Smooth muscle cell (in vitro differentiated cells): Measurements from ENCODE around the gene SEMA4A. TPM values are rescaled to one million over a fixed set of nuclear protein-coding genes. Genes with fewer than 3 reads are reported as not detected.
"Not testable (repeated sequence)": the region's sequence is repeated elsewhere in the genome, so short reads cannot be mapped to it uniquely, and the experiment has no call there.

Experiments
- DNase-seq: peaks from one replicate; lab custom pipeline; 2025; ENCODE audit not compliant: unreplicated experiment; lab: John Stamatoyannopoulos, UW
- H2AFZ ChIP-seq: fragments of 200-600 bp; sonication (generic); 2 replicates; pipeline ENCODE4 v1.6.0; 2016; ENCODE audit warnings: antibody characterized with exemption, low read depth, mild to moderate bottlenecking
- H3F3A ChIP-seq: fragments of 200-600 bp; sonication (generic); 2 replicates; pipeline ENCODE4 v1.6.0; 2017; ENCODE audit warnings: antibody characterized with exemption, low read depth
- H3K27ac ChIP-seq: fragments of 200-600 bp; sonication (generic); 2 replicates; pipeline ENCODE4 v1.5.1; 2016; ENCODE audit warnings: low read depth, mild to moderate bottlenecking
- H3K27me3 ChIP-seq: fragments of 200-600 bp; sonication (generic); 2 replicates; pipeline ENCODE4 v1.6.1; 2016; ENCODE audit warnings: low read depth, mild to moderate bottlenecking
- H3K36me3 ChIP-seq: fragments of 200-600 bp; sonication (generic); 2 replicates; pipeline ENCODE4 v1.5.1; 2016; ENCODE audit warnings: low read depth
- H3K4me1 ChIP-seq: fragments of 200-600 bp; sonication (generic); 2 replicates; pipeline ENCODE4 v1.5.1; 2016; ENCODE audit warnings: low read depth
- H3K4me2 ChIP-seq: fragments of 200-600 bp; sonication (generic); 2 replicates; pipeline ENCODE4 v1.6.0; 2016; ENCODE audit warnings: mild to moderate bottlenecking
- H3K4me3 ChIP-seq: fragments of 200-600 bp; sonication (generic); 2 replicates; pipeline ENCODE4 v1.5.1; 2016; ENCODE audit warnings: mild to moderate bottlenecking
- H3K79me2 ChIP-seq: fragments of 200-600 bp; sonication (generic); 2 replicates; pipeline ENCODE4 v1.6.0; 2016; ENCODE audit warnings: low read depth, mild to moderate bottlenecking
- H3K9ac ChIP-seq: fragments of 200-600 bp; sonication (generic); 2 replicates; pipeline ENCODE4 v1.6.0; 2016; ENCODE audit warnings: low read depth
- H3K9me3 ChIP-seq: fragments of 200-600 bp; sonication (generic); replicated peaks from 2 replicates; pipeline ENCODE4 v1.5.1; 2016; ENCODE audit warnings: low read depth
- H4K20me1 ChIP-seq: fragments of 200-600 bp; sonication (generic); 2 replicates; pipeline ENCODE4 v1.6.0; 2016; ENCODE audit warnings: low read depth
- WGBS: methylation state at CpG from one replicate; pipeline ENCODE4 v1.1.7; 2016; ENCODE audit warnings: low lambda C conversion rate; 5-methylcytosine and 5-hydroxymethylcytosine counted together
- polyA plus RNA-seq: library from polyadenylated mRNA; unstranded; fragments of >200 nt; fragmentation: Nextera tagmentation; extraction: Ambion mirVana; gene quantifications from 2 replicates; pipeline ENCODE4 v1.2.1, GENCODE V29; 2016
- total RNA-seq: library from RNA; depleted of rRNA; stranded (reverse); fragments of >200 nt; gene quantifications from 2 replicates; pipeline ENCODE4 v1.2.3, GENCODE V29; 2014
- TF ChIP-seq, protein P1 (sequence below): fragments of 200-600 bp; sonication (generic); IDR thresholded peaks from 2 replicates; pipeline ENCODE4 v1.5.1; 2017; ENCODE audit warnings: borderline replicate concordance, mild to moderate bottlenecking, antibody characterized with exemption; ENCODE audit not compliant: insufficient read depth, poor library complexity, severe bottlenecking

Gene SEMA4A
- total and polyA plus RNA-seq, 2 experiments from 2014 or later: 2.1 to 2.2 TPM

DNA sequence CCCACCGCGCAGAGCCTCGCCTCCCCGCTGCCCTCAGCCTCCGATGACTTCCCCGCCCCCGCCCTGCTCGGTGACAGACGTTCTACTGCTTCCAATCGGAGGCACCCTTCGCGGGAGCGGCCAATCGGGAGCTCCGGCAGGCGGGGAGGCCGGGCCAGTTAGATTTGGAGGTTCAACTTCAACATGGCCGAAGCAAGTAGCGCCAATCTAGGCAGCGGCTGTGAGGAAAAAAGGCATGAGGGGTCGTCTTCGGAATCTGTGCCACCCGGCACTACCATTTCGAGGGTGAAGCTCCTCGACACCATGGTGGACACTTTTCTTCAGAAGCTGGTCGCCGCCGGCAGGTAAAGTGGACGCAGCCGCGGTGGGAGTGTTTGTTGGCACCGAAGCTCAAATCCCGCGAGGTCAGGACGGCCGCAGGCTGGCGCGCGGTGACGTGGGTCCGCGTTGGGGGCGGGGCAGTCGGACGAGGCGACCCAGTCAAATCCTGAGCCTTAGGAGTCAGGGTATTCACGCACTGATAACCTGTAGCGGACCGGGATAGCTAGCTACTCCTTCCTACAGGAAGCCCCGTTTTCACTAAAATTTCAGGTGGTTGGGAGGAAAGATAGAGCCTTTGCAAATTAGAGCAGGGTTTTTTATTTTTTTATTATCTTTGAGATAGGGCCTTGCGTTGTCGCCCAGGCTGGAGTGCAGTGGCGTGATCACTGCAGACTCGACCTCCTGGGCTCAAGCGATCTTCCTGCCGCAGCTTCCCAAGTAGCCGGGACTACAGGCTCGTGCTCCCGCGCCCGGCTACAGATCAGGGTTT lies 59.7 kb downstream of the SEMA4A start, which contains the start of gene PMF1:
TSS of gene PMF1 (plus strand) at position 175 of the 811 bp plus-strand sequence. CDS start at position 184, 9 bp downstream.
- WGBS: under 1% methylated on average over 61 of the region's 61 CpGs
- peak within 1 kb of the TSS; percentile 97 for H3K27ac ChIP-seq
- no peaks in the 10 kb centered on the region for H3K36me3 ChIP-seq
- peak within 1 kb of the TSS; percentile 92 for H2AFZ ChIP-seq
- H3K9me3 ChIP-seq: no peaks in the 10 kb centered on the region
- peaks cover 33% of the 10 kb centered on the region for H3K79me2 ChIP-seq
- TF ChIP-seq, protein P1, sequence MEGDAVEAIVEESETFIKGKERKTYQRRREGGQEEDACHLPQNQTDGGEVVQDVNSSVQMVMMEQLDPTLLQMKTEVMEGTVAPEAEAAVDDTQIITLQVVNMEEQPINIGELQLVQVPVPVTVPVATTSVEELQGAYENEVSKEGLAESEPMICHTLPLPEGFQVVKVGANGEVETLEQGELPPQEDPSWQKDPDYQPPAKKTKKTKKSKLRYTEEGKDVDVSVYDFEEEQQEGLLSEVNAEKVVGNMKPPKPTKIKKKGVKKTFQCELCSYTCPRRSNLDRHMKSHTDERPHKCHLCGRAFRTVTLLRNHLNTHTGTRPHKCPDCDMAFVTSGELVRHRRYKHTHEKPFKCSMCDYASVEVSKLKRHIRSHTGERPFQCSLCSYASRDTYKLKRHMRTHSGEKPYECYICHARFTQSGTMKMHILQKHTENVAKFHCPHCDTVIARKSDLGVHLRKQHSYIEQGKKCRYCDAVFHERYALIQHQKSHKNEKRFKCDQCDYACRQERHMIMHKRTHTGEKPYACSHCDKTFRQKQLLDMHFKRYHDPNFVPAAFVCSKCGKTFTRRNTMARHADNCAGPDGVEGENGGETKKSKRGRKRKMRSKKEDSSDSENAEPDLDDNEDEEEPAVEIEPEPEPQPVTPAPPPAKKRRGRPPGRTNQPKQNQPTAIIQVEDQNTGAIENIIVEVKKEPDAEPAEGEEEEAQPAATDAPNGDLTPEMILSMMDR: no peak
- peaks cover 14% of the 10 kb centered on the region for H3F3A ChIP-seq
- H4K20me1 ChIP-seq: no peaks in the 10 kb centered on the region
- peak within 1 kb of the TSS; percentile 95 for H3K4me2 ChIP-seq
- DNase-seq: peak; percentile 95
- peaks cover 10% of the 10 kb centered on the region for H3K4me1 ChIP-seq
- peak within 1 kb of the TSS; percentile 72 for H3K4me3 ChIP-seq
- peak within 1 kb of the TSS; percentile 98 for H3K9ac ChIP-seq
- no peaks in the 10 kb centered on the region for H3K27me3 ChIP-seq

DNA sequence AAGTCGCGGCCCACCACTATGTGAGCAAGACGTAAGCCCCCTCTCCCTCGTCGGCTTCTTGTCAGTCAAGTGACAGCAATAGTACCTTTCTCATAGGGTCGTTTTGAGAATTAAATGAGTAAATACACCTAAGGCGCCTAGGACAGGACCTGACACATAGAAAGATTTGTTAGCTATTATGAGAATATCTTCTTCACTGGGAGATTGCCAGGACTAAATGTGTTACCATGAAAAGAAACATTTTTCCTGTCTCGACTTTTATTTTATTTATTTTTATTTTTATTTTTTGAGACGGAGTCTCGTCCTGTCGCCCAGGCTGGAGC lies 60.2 kb downstream of the SEMA4A start:
- Histone ChIP-seq H3K27ac (peak overlapping the region; percentile 97), H3K36me3 (no peaks in the 10 kb centered on the region), H3F3A (peaks cover 14% of the 10 kb centered on the region), H3K27me3 (no peaks in the 10 kb centered on the region), H3K4me3 (peak overlapping the region; percentile 72), H3K4me1 (peaks cover 10% of the 10 kb centered on the region), H3K9ac (peak overlapping the region; percentile 98), H3K79me2 (peaks cover 38% of the 10 kb centered on the region), H2AFZ (peak overlapping the region; percentile 92), H3K4me2 (peak overlapping the region; percentile 95), H4K20me1 (no peaks in the 10 kb centered on the region), H3K9me3 (no peaks in the 10 kb centered on the region)
- 30% methylated on average over 11 of the region's 11 CpGs for WGBS
- TF ChIP-seq, protein P1: no peak
- no peak for DNase-seq

DNA sequence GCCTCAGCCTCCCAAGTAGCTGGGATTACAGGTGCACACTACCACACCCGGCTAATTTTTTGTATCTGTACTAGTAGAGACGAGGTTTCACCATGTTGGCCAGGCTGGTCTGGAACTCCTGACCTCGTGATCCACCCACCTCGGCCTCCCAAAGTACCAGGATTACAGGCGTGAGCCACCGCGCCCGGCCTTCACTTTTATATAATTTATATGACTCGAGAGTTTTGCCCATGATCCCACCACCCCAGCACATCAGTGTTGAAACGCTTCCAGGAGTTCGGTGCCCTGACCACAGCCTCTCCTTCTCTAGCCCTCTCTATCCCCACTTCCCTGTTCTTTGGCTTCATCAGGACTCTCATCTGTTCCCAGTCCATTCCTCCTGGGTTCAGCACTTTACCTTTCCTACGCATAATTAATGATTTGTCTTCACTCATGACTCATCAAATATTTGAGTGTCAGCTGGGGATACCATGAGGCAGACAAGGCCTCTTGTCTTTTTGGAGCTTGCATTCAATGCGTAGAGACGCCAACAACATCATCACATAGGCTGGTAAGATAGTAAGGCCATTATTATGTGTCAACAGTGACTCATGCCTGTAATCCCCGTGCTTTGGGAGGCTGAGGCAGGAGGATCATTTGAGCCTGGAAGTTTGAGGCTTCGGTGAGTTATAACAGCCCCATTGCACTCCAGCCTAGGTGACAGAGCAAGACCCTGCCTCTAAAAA lies 60.8 kb downstream of the SEMA4A start:
- no peaks in the 10 kb centered on the region for H3K36me3 ChIP-seq
- no peaks in the 10 kb centered on the region for H3K27me3 ChIP-seq
- peak overlapping the region; percentile 72 for H3K4me3 ChIP-seq
- TF ChIP-seq, protein P1: no peak
- H3K9ac ChIP-seq: peak overlapping the region; percentile 98
- H3K27ac ChIP-seq: peak overlapping the region; percentile 97
- H4K20me1 ChIP-seq: no peaks in the 10 kb centered on the region
- H3K79me2 ChIP-seq: peaks cover 39% of the 10 kb centered on the region
- DNase-seq: no peak
- H3K9me3 ChIP-seq: no peaks in the 10 kb centered on the region
- WGBS: 87% methylated on average over 16 of the region's 16 CpGs
- no peak overlapping the region for H2AFZ ChIP-seq
- H3K4me1 ChIP-seq: peaks cover 10% of the 10 kb centered on the region
- peak overlapping the region; percentile 95 for H3K4me2 ChIP-seq
- peaks cover 14% of the 10 kb centered on the region for H3F3A ChIP-seq

DNA sequence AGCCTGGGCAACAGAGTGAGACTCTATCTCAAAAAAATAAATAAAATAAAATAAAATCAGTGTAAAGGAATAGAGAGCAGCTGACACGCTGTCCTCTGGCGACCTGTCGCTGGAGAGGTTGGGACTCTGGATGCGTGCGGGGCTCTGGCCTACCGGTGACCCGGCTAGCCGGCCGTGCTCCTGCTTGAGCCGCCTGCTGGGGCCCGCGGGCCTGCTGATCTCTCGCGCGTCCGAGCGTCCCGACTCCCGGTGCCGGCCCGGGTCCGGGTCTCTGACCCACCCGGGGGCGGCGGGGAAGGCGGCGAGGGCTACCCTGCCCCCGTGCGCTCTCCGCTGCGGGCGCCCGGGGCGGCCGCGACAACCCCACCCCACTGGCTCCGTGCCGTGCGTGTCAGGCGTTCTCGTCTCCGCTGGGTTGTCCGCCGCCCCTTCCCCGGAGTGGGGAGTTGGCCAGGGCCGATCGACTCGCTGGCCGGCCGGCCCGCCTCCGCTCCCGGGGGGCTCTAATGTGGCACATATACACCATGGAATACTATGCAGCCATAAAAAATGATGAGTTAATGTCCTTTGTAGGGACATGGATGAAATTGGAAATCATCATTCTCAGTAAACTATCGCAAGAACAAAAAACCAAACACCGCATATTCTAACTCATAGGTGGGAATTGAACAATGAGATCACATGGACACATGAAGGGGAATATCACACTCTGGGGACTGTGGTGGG lies 63.1 kb downstream of the SEMA4A start:
- not testable (repeated sequence) for H3F3A ChIP-seq, H3K9me3 ChIP-seq, H3K27me3 ChIP-seq, H4K20me1 ChIP-seq, H2AFZ ChIP-seq, H3K27ac ChIP-seq, H3K4me3 ChIP-seq, H3K36me3 ChIP-seq, H3K4me2 ChIP-seq, H3K9ac ChIP-seq, DNase-seq
- Histone ChIP-seq H3K4me1 (peaks cover 10% of the 10 kb centered on the region), H3K79me2 (peaks cover 39% of the 10 kb centered on the region)
- WGBS: 97% methylated on average over 29 of the region's 55 CpGs
